SK-N-MC (cell line): ENCODE results near the gene FAAP20.

ENCODE experiments used
- EZH2 ChIP-seq: fragments of 200-600 bp; sonication (generic); IDR thresholded peaks from one replicate; pipeline ENCODE4 v1.6.1; 2017; ENCODE audit warnings: antibody characterized with exemption
- FOXP2 ChIP-seq: optimal IDR thresholded peaks from 2 replicates; pipeline ENCODE3; 2011; ENCODE audit warnings: mild to moderate bottlenecking, moderate library complexity; ENCODE audit not compliant: insufficient read depth; ENCODE audit errors: extremely low read length, control extremely low read depth
- POLR2AphosphoS5 ChIP-seq: IDR thresholded peaks from 2 replicates; pipeline ENCODE4 v1.6.1; 2012; ENCODE audit warnings: mild to moderate bottlenecking, low read depth, low read length, borderline replicate concordance

GRCh38 chr1:2152954-2153353, 41.6 kb downstream of the FAAP20 start:
- TF ChIP-seq POLR2AphosphoS5 (no peak), EZH2 (no peak), FOXP2 (no peak)
